ENCODE measurements around the gene UGT2B11. TPM values are rescaled to one million over a fixed set of nuclear protein-coding genes. Genes with fewer than 3 reads are reported as not detected.
A peak's percentile ranks its signal among the peaks of the same experiment; 100 is the strongest.
"Not testable (repeated sequence)": the region's sequence is repeated elsewhere in the genome, so short reads cannot be mapped to it uniquely, and the experiment has no call there.

UGT2B11 gene
- total RNA-seq (ENCODE audit: unreplicated experiment), result not detected
- long read RNA-seq, result 0 reads

- no peaks in the 10 kb centered on the region for H3K27me3 Mint-ChIP-seq (ENCODE audit: unreplicated experiment)
- H3K4me1 Mint-ChIP-seq (ENCODE audit: low read depth, unreplicated experiment), result no peaks in the 10 kb centered on the region
- H3K27ac Mint-ChIP-seq (ENCODE audit: unreplicated experiment), result no peak within 1 kb of the TSS
- no peaks in the 10 kb centered on the region for H3K9me3 Mint-ChIP-seq (ENCODE audit: unreplicated experiment)
- no peak for DNase-seq
- no peak for TF ChIP-seq CTCF (IDR thresholded peaks at IDR 0.05; ENCODE audit: partially characterized antibody, unreplicated experiment)
- no peak within 1 kb of the TSS for H3K4me3 Mint-ChIP-seq (ENCODE audit: unreplicated experiment)
- no peaks in the 10 kb centered on the region for H3K36me3 Mint-ChIP-seq (ENCODE audit: unreplicated experiment)
These were observed at the start of gene UGT2B11 for GRCh38 chr4:69214716-69215115. UGT2B11 (minus strand) TSS chr4:69214748; CDS start chr4:69214722, 26 bp downstream.

DNA sequence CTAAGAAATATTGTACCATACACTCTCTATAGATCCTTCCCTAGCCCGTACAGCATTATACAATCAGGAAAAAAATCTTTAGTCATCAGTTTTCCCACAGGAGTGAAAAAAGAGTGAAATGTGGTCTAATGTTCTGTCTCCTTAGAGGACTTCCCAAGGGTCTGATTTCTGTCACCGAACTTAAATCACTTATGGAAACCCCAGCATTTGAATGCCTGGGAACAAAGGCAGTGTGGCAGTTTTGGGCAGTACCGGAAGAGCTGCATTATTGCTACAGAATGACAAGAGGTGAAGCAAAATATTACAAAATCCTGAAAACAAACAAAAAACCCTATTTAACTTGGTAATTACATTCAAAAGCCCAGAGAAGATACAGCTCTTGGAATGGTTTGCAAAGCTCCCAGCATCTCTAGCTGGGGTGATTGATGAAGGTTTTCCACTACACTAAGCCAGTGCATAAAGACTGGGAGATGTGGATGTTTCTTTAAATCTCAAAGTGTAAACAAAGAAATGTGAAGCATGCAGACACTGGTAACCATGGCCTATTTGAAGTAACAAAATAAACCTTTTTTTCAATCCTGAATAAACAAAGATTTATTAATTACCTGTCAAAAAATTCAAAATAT is 38.7 kb upstream of the UGT2B11 start:
- peak overlapping the region; percentile 59 for H3K27ac Mint-ChIP-seq (ENCODE audit: unreplicated experiment)
- H3K36me3 Mint-ChIP-seq (ENCODE audit: unreplicated experiment); H3K27me3 Mint-ChIP-seq (ENCODE audit: unreplicated experiment); DNase-seq; H3K9me3 Mint-ChIP-seq (ENCODE audit: unreplicated experiment): not testable (repeated sequence)
- peak overlapping the region; percentile 74 for H3K4me3 Mint-ChIP-seq (ENCODE audit: unreplicated experiment)
- H3K4me1 Mint-ChIP-seq (ENCODE audit: low read depth, unreplicated experiment), result peaks cover 21% of the 10 kb centered on the region

DNA sequence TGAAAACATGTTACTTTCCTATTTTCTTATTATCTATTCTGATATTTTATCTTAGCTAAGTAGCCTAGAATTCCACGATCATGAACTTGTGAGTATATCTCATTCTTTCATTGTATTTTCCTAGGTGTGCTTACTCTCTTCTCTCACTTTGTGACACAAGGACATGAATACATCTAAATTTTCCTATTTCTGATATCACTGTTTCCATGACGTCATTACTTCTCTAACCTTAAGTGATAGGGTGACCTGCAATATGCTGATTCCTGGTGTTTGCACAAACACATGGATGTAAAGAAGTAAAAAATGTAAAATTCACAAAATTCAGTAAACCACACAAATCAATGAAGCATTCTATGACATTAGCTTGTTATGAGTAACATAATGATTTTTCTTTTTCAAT is 36.3 kb upstream of the UGT2B11 start:
- H3K4me1 Mint-ChIP-seq (ENCODE audit: low read depth, unreplicated experiment), result peaks cover 21% of the 10 kb centered on the region
- H3K27me3 Mint-ChIP-seq (ENCODE audit: unreplicated experiment); H3K4me3 Mint-ChIP-seq (ENCODE audit: unreplicated experiment); H3K9me3 Mint-ChIP-seq (ENCODE audit: unreplicated experiment); DNase-seq; H3K36me3 Mint-ChIP-seq (ENCODE audit: unreplicated experiment); H3K27ac Mint-ChIP-seq (ENCODE audit: unreplicated experiment): not testable (repeated sequence)

- not testable (repeated sequence) for H3K36me3 Mint-ChIP-seq (ENCODE audit: unreplicated experiment); H3K4me1 Mint-ChIP-seq (ENCODE audit: low read depth, unreplicated experiment); H3K27me3 Mint-ChIP-seq (ENCODE audit: unreplicated experiment); H3K9me3 Mint-ChIP-seq (ENCODE audit: unreplicated experiment); H3K27ac Mint-ChIP-seq (ENCODE audit: unreplicated experiment); DNase-seq; H3K4me3 Mint-ChIP-seq (ENCODE audit: unreplicated experiment)
These were observed 28.2 kb upstream of the UGT2B11 start for GRCh38 chr4:69242562-69243240.

- not testable (repeated sequence) for DNase-seq; H3K27ac Mint-ChIP-seq (ENCODE audit: unreplicated experiment); H3K4me1 Mint-ChIP-seq (ENCODE audit: low read depth, unreplicated experiment)
These were observed 27.2 kb upstream of the UGT2B11 start for GRCh38 chr4:69241746-69242145.

DNA sequence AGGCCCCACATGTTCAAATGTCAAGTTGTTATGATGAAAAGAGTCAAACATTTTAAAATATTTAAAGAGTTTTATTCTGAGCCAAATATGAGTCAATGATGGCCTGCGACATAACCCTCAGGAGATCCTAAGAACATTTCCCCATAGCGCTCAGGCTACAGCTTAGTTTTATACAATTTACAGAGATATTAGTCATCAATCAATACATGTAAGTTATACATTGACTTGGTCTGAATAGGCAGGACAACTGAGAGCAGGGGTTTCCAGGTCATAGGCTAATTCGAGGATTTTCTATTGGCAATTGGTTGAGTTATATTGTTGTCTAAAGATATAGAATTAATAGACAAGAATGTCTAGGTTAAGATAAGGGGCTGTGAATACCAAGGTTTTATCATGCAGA is 26.2 kb upstream of the UGT2B11 start:
- not testable (repeated sequence) for H3K4me3 Mint-ChIP-seq (ENCODE audit: unreplicated experiment); H3K27ac Mint-ChIP-seq (ENCODE audit: unreplicated experiment); H3K4me1 Mint-ChIP-seq (ENCODE audit: low read depth, unreplicated experiment)

More at GRCh38 chr4:69241746-69242145, 27.2 kb upstream of the UGT2B11 start:
- not testable (repeated sequence) for H3K36me3 Mint-ChIP-seq (ENCODE audit: unreplicated experiment); H3K4me3 Mint-ChIP-seq (ENCODE audit: unreplicated experiment); H3K9me3 Mint-ChIP-seq (ENCODE audit: unreplicated experiment); H3K27me3 Mint-ChIP-seq (ENCODE audit: unreplicated experiment)

DNA sequence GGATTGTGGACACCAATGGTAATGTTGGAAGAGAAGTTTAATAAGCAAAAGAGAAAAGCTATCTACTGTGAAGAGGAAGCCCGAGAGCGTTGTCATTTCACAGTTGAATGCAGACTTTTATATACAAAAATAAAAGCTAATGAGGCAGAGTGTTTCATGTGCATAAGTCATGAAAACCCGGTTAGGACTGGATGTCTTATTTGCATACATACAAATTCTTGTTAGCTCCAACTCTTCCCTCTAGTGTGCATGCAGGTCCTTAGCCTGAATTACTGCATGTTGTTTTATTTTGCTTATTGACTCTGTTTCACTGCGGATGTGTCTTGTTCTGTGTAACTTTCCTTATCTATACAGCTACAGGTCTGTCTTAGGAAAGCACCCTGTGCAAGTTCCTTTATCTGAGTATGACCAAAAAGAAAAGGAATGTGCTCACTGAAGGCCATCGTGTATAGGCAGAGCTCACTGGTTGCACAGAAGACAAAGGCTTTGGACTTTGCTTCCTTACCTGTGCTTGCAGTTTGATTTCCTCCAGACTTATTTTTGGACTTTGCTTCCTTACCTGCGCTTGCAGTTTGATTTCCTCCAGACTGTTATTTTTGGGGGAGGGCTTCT is 25.1 kb upstream of the UGT2B11 start:
- Mint-ChIP-seq H3K9me3 (ENCODE audit: unreplicated experiment) (no peaks in the 10 kb centered on the region), H3K36me3 (ENCODE audit: unreplicated experiment) (no peaks in the 10 kb centered on the region), H3K4me1 (ENCODE audit: low read depth, unreplicated experiment) (no peaks in the 10 kb centered on the region), H3K27me3 (ENCODE audit: unreplicated experiment) (no peaks in the 10 kb centered on the region), H3K4me3 (ENCODE audit: unreplicated experiment) (no peak overlapping the region), H3K27ac (ENCODE audit: unreplicated experiment) (no peak overlapping the region)
- TF ChIP-seq CTCF (IDR thresholded peaks at IDR 0.05; ENCODE audit: partially characterized antibody, unreplicated experiment), result no peak
- DNase-seq, result no peak

More for the DNA sequence above, 26.2 kb upstream of the UGT2B11 start:
- not testable (repeated sequence) for DNase-seq; H3K36me3 Mint-ChIP-seq (ENCODE audit: unreplicated experiment); H3K27me3 Mint-ChIP-seq (ENCODE audit: unreplicated experiment); H3K9me3 Mint-ChIP-seq (ENCODE audit: unreplicated experiment)
